Measurements from ENCODE around the gene HMGB2.

The HMGB2 gene

DNA sequence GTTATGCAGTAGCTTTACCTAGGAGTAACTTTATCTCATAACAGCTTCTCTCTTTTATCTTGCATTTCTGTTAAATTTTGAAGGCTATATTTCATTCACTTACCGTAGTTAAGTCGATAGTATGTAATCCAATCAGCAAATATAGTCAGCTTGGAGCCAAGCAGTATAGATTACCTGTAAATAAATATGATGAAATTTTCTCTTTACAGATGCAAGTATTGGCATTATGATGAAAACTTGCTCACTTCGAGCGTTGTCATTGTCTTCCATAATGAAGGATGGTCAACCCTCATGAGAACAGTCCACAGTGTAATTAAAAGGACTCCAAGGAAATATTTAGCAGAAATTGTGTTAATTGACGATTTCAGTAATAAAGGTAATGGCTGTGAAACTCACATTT is 42.3 kb downstream of the HMGB2 start:
- H2AFZ ChIP-seq (ENCODE audit: low read depth, low read length): no peak overlapping the region
- peaks cover 2% of the 10 kb centered on the region for H3K36me3 ChIP-seq (ENCODE audit: insufficient read depth, low read length)
- H3K9me3 ChIP-seq (ENCODE audit: low read length): peaks cover 2% of the 10 kb centered on the region
- H3K4me3 ChIP-seq (ENCODE audit: low read length): no peak overlapping the region
- no peaks in the 10 kb centered on the region for H3K4me1 ChIP-seq (ENCODE audit: insufficient read depth, low read length)
- no peaks in the 10 kb centered on the region for H3K27me3 ChIP-seq (ENCODE audit: insufficient read depth, low read length)

DNA sequence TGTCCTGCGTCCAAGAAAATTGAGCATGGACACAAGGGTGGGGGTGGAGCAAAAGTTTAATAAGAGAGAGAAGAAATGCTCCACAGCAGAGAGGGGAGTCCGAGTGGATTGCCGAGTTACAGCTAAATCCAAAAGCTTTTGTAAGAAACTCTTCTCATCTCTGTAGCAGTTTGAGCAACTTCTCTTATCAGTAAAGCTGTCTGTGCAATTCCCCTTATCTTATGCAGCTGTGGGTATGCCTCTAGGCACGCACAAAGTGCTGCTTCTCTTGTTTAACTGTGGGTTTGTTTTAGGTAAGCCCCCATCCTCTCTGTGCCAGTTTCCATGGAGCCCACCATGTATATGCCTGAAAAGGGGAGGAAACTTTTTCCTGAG is 44.8 kb downstream of the HMGB2 start:
- Histone ChIP-seq H3K4me3 (ENCODE audit: low read length) (no peak overlapping the region), H3K36me3 (ENCODE audit: insufficient read depth, low read length) (no peaks in the 10 kb centered on the region), H3K27me3 (ENCODE audit: insufficient read depth, low read length) (no peaks in the 10 kb centered on the region), H2AFZ (ENCODE audit: low read depth, low read length) (no peak overlapping the region), H3K9me3 (ENCODE audit: low read length) (peaks cover 12% of the 10 kb centered on the region), H3K4me1 (ENCODE audit: insufficient read depth, low read length) (no peaks in the 10 kb centered on the region)

DNA sequence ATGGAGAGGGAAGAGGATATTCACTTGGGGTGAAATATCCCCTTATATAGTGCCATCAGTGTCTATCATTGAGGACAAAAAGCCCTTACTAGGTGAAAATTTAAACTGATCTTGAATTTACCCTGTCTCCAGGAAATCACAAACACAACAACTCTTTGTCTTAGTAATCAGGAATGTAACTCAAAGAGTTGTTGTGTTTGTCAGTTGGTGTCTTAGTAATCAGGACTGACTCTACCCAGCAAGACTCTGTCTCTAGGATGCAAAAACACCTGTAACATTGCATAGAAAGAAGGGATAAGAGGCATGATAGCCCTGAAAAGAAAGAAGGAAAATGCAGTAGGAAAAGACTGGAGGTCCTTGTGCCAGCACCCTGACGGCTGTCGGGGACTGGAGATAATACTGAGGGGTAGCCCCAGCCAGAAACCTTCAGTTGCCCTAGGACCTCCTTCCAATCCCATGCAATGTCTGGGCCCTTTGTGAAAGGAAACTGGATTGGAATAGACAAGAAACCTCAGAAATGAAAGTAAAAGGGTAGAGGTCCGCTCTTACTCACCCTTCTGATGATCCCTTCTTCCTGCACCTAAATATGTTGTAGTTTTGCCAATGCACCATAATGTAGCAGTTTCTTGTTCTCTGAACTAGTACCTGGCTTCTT is 45.3 kb downstream of the HMGB2 start:
- H2AFZ ChIP-seq (ENCODE audit: low read depth, low read length): no peak overlapping the region
- H3K36me3 ChIP-seq (ENCODE audit: insufficient read depth, low read length): no peaks in the 10 kb centered on the region
- peaks cover 12% of the 10 kb centered on the region for H3K9me3 ChIP-seq (ENCODE audit: low read length)
- no peaks in the 10 kb centered on the region for H3K4me1 ChIP-seq (ENCODE audit: insufficient read depth, low read length)
- H3K4me3 ChIP-seq (ENCODE audit: low read length): no peak overlapping the region
- no peaks in the 10 kb centered on the region for H3K27me3 ChIP-seq (ENCODE audit: insufficient read depth, low read length)

DNA sequence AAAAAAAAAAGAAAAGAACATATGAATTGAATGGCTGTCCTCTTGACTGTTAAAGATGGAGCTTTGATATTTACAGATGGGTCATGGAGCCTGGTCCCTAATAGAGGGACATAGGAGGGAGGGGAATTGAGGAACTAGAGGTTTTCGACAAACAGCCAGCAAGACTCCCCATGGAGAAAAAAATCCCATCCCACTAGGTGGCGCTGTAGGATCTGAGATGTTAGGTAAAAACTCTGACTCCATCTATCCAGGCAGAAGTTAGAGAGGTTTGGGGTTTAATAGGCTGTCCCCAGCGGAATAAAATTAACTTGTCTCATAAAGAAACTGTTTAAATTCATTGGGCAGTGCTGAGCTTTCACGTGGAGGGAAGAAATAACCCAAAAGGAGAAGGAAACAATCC is 45.9 kb downstream of the HMGB2 start:
- H2AFZ ChIP-seq (ENCODE audit: low read depth, low read length): no peak overlapping the region
- no peak overlapping the region for H3K4me3 ChIP-seq (ENCODE audit: low read length)
- H3K27me3 ChIP-seq (ENCODE audit: insufficient read depth, low read length): no peaks in the 10 kb centered on the region

DNA sequence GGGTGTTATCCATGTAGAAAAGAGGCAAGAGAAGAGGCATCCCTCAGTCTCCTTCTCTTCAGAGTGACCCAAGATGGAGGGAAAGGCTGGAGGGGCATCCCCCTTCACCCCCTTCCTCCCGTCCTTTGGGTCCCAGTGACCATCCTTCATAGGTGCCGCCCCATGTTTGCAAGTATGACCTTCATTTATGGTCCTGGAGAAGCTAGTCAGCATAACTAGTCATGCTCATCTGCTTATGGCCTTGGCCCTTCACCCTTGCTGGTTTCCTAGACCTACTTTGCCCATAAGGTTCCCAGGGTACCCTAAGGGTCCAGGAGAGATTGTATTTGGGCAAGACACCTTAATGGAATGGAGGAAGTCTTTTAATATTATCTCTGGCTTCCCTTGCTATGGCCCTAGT is 46.7 kb downstream of the HMGB2 start:
- Histone ChIP-seq H3K9me3 (ENCODE audit: low read length) (peaks cover 12% of the 10 kb centered on the region), H2AFZ (ENCODE audit: low read depth, low read length) (no peak overlapping the region), H3K4me1 (ENCODE audit: insufficient read depth, low read length) (no peaks in the 10 kb centered on the region), H3K36me3 (ENCODE audit: insufficient read depth, low read length) (no peaks in the 10 kb centered on the region), H3K27me3 (ENCODE audit: insufficient read depth, low read length) (no peaks in the 10 kb centered on the region), H3K4me3 (ENCODE audit: low read length) (no peak overlapping the region)

More for the DNA sequence above, 45.9 kb downstream of the HMGB2 start:
- H3K9me3 ChIP-seq (ENCODE audit: low read length): peaks cover 12% of the 10 kb centered on the region
- H3K36me3 ChIP-seq (ENCODE audit: insufficient read depth, low read length): no peaks in the 10 kb centered on the region
- H3K4me1 ChIP-seq (ENCODE audit: insufficient read depth, low read length): no peaks in the 10 kb centered on the region

DNA sequence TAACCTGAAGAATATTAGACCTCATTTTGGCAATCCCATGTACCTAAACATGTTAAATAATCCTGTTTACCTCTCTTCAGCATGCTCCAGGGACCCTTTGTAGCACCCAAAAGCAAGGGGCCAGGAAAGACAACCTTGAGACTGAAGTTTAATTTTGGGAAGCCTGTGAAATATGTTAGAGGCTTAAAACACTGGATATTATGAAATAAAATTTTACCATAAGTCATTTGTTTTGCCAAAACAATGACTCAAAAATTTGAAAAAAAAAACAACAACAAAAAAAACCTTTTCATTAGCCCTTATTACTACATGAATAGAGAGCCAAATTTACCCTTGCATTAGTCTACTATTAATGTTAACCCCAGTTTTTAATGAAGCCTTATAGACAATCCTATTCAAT is 49.7 kb downstream of the HMGB2 start:
- Histone ChIP-seq H2AFZ (ENCODE audit: low read depth, low read length) (no peak overlapping the region), H3K4me3 (ENCODE audit: low read length) (no peak overlapping the region), H3K9me3 (ENCODE audit: low read length) (peaks cover 14% of the 10 kb centered on the region), H3K27me3 (ENCODE audit: insufficient read depth, low read length) (no peaks in the 10 kb centered on the region), H3K36me3 (ENCODE audit: insufficient read depth, low read length) (no peaks in the 10 kb centered on the region), H3K4me1 (ENCODE audit: insufficient read depth, low read length) (no peaks in the 10 kb centered on the region)

DNA sequence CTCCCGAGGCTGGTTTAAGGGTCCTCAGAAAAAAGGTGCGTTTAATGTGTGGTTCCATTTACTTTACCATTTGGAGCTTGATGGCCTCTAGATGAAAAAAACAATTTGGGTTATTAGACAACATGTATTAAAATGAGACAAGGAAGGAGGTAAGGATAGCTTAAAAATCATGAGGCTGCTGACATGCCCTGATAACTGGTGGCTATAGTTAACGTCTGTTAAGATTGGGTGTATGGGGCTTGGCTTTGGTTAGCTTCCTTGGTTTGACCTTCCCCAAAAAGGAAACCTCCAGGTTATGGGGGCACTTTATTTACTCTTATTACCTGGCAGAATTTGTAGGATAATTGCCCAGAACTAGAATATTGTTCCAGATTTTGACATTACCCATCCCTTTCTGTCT is 51.5 kb downstream of the HMGB2 start:
- Histone ChIP-seq H3K36me3 (ENCODE audit: insufficient read depth, low read length) (no peaks in the 10 kb centered on the region), H2AFZ (ENCODE audit: low read depth, low read length) (no peak overlapping the region), H3K4me3 (ENCODE audit: low read length) (no peak overlapping the region), H3K27me3 (ENCODE audit: insufficient read depth, low read length) (no peaks in the 10 kb centered on the region), H3K4me1 (ENCODE audit: insufficient read depth, low read length) (no peaks in the 10 kb centered on the region), H3K9me3 (ENCODE audit: low read length) (peaks cover 14% of the 10 kb centered on the region)

DNA sequence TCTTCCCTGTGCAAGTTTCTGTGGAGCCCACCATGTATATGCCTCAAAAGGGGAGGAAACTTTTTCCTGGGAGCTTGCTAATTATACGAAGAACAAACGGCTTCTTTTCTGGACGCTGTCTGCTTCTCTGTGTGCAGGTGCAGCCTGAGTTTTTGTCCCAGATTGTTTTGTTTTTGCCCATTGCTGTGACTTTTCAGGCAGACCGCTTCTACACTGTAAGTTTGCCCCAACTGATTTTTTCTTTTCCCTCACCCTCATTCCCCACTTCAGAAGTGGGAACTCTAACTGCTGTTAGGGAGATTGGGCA is 51.9 kb downstream of the HMGB2 start:
- Histone ChIP-seq H3K4me3 (ENCODE audit: low read length) (no peak overlapping the region), H3K27me3 (ENCODE audit: insufficient read depth, low read length) (no peaks in the 10 kb centered on the region), H3K36me3 (ENCODE audit: insufficient read depth, low read length) (no peaks in the 10 kb centered on the region), H2AFZ (ENCODE audit: low read depth, low read length) (no peak overlapping the region), H3K9me3 (ENCODE audit: low read length) (peaks cover 12% of the 10 kb centered on the region), H3K4me1 (ENCODE audit: insufficient read depth, low read length) (no peaks in the 10 kb centered on the region)

DNA sequence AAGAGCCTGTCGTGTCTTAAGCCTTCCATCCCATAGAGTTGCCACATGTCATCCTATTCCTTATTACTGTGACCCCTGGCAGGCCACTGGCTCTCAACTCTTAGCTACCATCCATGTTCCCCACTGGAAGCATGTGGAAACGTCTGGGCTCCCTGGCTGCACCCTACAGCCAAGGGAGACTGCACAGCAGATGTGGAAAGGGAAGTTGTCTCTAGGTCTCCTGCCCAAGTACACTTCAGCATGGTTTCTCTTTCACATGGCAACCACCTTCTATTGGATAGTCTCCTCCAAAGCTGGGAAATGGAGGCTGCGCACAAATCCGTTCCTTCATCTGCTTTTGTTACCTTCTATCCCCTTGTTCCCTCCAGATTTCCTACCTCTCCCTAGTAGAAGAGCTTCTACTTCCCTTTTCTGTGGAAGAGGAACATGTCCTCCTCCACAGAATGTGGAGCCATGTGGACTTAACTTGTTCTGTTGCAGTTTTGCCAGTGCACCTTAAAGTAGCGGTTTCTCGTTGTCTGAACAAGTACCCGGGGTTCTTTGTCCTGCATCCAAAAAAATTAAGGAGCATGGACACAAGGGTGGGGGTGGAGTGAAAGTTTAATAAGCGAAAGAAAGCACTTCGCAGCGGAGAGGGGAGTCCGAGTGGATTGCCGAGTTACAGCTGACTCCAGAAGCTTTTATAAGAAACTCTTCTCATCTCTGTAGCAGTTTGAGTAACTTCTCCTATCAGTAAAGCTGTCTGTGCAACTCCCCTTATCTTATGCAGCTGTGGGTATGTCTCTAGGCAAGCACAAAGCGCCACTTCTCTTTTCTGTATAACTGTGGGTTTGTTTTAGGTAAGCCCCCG is 52.5 kb downstream of the HMGB2 start:
- peaks cover 12% of the 10 kb centered on the region for H3K9me3 ChIP-seq (ENCODE audit: low read length)
- H3K36me3 ChIP-seq (ENCODE audit: insufficient read depth, low read length): no peaks in the 10 kb centered on the region
- H3K4me3 ChIP-seq (ENCODE audit: low read length): no peak overlapping the region
- H3K27me3 ChIP-seq (ENCODE audit: insufficient read depth, low read length): no peaks in the 10 kb centered on the region
- no peaks in the 10 kb centered on the region for H3K4me1 ChIP-seq (ENCODE audit: insufficient read depth, low read length)
- H2AFZ ChIP-seq (ENCODE audit: low read depth, low read length): no peak overlapping the region
